ENCODE measurements around the gene HMGN2.

HMGN2 gene

GRCh38 chr1:26524181-26524580 lies 51.9 kb downstream of the HMGN2 start:
- no peak for TF ChIP-seq CTCF (IDR thresholded peaks at IDR 0.05; ENCODE audit: insufficient read depth, low read length, poor library complexity, severe bottlenecking)
- DNase-seq (ENCODE audit: extremely low read depth, insufficient read length) = no peak
- no peak overlapping the region for H3K4me3 ChIP-seq (replicated peaks; ENCODE audit: low read depth, low read length)
- no peaks in the 10 kb centered on the region for H3K27me3 ChIP-seq (replicated peaks; ENCODE audit: control insufficient read depth, insufficient read depth, low read length)
- H3K36me3 ChIP-seq (ENCODE audit: control insufficient read depth, insufficient read depth, low read length) = no peaks in the 10 kb centered on the region
